GM18502 (cell line): ENCODE data around the gene SIAH2.

Source experiments
- ATAC-seq: cut with Tn5 transposase; IDR thresholded peaks from one replicate; pipeline ENCODE4 v1.9.1; 2021; ENCODE audit warnings: mild to moderate bottlenecking; ENCODE audit not compliant: unreplicated experiment, poor library complexity

Gene SIAH2

GRCh38 chr3:150691414-150692040 is 71.4 kb downstream of the SIAH2 start:
- no peak for ATAC-seq
